ENCODE measurements around the gene SAG. TPM values are rescaled to one million over a fixed set of nuclear protein-coding genes. Genes with fewer than 3 reads are reported as not detected.

Gene SAG
- total RNA-seq, 4 donors from 2014 or later, result 0.07 TPM; not detected in 3

- Histone ChIP-seq H3K9me3 (no peaks in the 10 kb centered on the region), H3K27me3 (no peaks in the 10 kb centered on the region), H3K4me3 (no peak overlapping the region), H3K36me3 (no peaks in the 10 kb centered on the region), H3K27ac (no peak overlapping the region), H3K4me1 (peaks cover 6 to 7% of the 10 kb centered on the region in 2 donors)
- no peak for TF ChIP-seq POLR2A (IDR thresholded peaks at IDR 0.05)
- TF ChIP-seq, protein P1, sequence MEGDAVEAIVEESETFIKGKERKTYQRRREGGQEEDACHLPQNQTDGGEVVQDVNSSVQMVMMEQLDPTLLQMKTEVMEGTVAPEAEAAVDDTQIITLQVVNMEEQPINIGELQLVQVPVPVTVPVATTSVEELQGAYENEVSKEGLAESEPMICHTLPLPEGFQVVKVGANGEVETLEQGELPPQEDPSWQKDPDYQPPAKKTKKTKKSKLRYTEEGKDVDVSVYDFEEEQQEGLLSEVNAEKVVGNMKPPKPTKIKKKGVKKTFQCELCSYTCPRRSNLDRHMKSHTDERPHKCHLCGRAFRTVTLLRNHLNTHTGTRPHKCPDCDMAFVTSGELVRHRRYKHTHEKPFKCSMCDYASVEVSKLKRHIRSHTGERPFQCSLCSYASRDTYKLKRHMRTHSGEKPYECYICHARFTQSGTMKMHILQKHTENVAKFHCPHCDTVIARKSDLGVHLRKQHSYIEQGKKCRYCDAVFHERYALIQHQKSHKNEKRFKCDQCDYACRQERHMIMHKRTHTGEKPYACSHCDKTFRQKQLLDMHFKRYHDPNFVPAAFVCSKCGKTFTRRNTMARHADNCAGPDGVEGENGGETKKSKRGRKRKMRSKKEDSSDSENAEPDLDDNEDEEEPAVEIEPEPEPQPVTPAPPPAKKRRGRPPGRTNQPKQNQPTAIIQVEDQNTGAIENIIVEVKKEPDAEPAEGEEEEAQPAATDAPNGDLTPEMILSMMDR (IDR thresholded peaks at IDR 0.05), result no peak
- intact Hi-C loops (cut with DNase I; ENCODE audit: low total_unique reads), result loop anchor here (5.0 to 10.0 kb wide), 2 partner anchors 86 to 751 kb away; no protein-coding TSS in a partner anchor
- DNase-seq, result no peak
These were observed 48.3 kb downstream of the SAG start for GRCh38 chr2:233355916-233356315.

DNA sequence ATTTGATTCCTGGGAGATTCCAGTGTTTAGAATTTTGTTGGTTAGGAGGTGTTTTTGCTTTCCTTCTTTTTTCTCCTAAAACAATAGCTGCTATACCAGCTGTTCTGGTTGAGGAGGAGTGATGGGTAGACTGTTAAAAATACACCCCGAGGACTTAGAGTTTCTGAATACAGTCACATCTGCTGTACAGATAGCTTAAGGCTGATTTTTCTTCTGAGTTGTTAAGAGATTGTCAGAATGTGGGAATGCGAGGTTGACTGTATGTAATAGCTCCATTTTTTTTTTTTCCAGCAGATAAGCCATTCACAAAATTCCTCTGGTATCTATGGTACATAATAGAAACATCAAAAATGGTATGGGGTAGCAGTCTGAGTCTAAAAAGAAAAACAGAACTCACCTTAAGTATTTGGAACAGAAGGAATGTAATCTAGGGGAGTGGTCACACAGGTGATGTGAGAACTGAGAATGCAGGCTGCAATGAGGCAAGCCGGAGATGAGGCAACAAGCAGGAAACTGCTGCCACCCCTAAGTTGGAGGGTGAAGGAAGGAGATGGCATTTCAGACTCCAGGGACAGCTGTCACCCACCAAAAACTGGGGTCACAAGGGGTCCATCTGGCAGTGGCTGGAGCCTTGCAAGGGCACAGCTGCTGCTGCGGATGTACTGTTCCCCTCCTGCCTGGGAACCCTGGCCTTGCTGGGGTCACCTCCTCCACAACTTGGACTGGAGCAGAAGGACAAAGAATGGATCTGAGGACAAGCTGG lies 49.1 kb downstream of the SAG start:
- H3K27ac ChIP-seq, result no peak overlapping the region
- intact Hi-C loops (cut with DNase I; ENCODE audit: low total_unique reads), result loop anchor here (5.0 to 10.0 kb wide), 2 partner anchors 86 to 752 kb away; no protein-coding TSS in a partner anchor
- no peak for TF ChIP-seq POLR2A (IDR thresholded peaks at IDR 0.05)
- TF ChIP-seq, protein P1 (IDR thresholded peaks at IDR 0.05), result no peak

GRCh38 chr2:233358335-233358734 lies 50.7 kb downstream of the SAG start:
- no peak for TF ChIP-seq POLR2A (IDR thresholded peaks at IDR 0.05)
- TF ChIP-seq, protein P1 (IDR thresholded peaks at IDR 0.05), result no peak
- no peaks in the 10 kb centered on the region for H3K9me3 ChIP-seq
- H3K4me1 ChIP-seq, result peaks cover 6 to 7% of the 10 kb centered on the region in 2 donors

More for the DNA sequence above, 49.1 kb downstream of the SAG start:
- no peaks in the 10 kb centered on the region for H3K27me3 ChIP-seq
- no peaks in the 10 kb centered on the region for H3K9me3 ChIP-seq
- H3K4me3 ChIP-seq, result no peak overlapping the region
- peaks cover 6 to 7% of the 10 kb centered on the region in 2 donors for H3K4me1 ChIP-seq
- no peak for DNase-seq
- no peaks in the 10 kb centered on the region for H3K36me3 ChIP-seq

GRCh38 chr2:233358947-233359346 lies 51.3 kb downstream of the SAG start:
- DNase-seq, result no peak
- Histone ChIP-seq H3K4me3 (no peak overlapping the region), H3K27me3 (no peaks in the 10 kb centered on the region), H3K9me3 (no peaks in the 10 kb centered on the region), H3K36me3 (no peaks in the 10 kb centered on the region), H3K4me1 (peaks cover 6 to 7% of the 10 kb centered on the region in 2 donors), H3K27ac (no peak overlapping the region)
- no peak for TF ChIP-seq POLR2A (IDR thresholded peaks at IDR 0.05)
- TF ChIP-seq, protein P1 (IDR thresholded peaks at IDR 0.05), result no peak
- intact Hi-C loops (cut with DNase I; ENCODE audit: low total_unique reads), result loop anchor here (5.0 to 10.0 kb wide), 2 partner anchors 83 to 754 kb away; no protein-coding TSS in a partner anchor

More at GRCh38 chr2:233358335-233358734, 50.7 kb downstream of the SAG start:
- Histone ChIP-seq H3K27me3 (no peaks in the 10 kb centered on the region), H3K36me3 (no peaks in the 10 kb centered on the region), H3K27ac (no peak overlapping the region), H3K4me3 (no peak overlapping the region)
- intact Hi-C loops (cut with DNase I; ENCODE audit: low total_unique reads), result loop anchor here (5.0 to 10.0 kb wide), 2 partner anchors 84 to 754 kb away; no protein-coding TSS in a partner anchor
- DNase-seq, result no peak

DNA sequence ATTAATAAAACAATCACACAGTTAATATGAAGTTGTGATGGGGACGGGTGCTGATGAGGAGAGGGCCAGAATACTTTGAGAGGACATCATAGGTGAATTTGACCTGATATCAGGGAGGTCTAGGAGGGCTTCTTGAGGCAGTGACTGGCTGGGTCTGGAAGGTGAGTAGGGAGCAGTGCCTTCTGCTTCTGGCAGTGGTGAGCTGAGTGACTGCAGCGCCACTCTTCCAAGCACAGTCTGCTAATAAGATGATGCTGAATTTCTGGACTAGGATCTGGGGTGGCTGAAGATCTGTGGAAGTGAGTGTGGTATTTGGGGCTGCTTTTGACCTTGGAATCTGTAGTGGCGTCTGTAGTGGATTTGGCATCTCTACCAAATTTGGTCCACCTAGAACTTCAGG lies 52.2 kb downstream of the SAG start:
- no peak for DNase-seq
- intact Hi-C loops (cut with DNase I; ENCODE audit: low total_unique reads), result loop anchor here (5.0 to 10.0 kb wide), 2 partner anchors 82 to 755 kb away; no protein-coding TSS in a partner anchor
- TF ChIP-seq POLR2A (IDR thresholded peaks at IDR 0.05), result no peak
- TF ChIP-seq, protein P1 (IDR thresholded peaks at IDR 0.05), result no peak
- Histone ChIP-seq H3K27ac (no peak overlapping the region), H3K9me3 (no peaks in the 10 kb centered on the region), H3K36me3 (no peaks in the 10 kb centered on the region), H3K4me3 (no peak overlapping the region), H3K27me3 (no peaks in the 10 kb centered on the region), H3K4me1 (peaks cover 6 to 7% of the 10 kb centered on the region in 2 donors)

All from uterus (tissue), 4 donors.